A549 treated with RU486 at 1 μM for 4 hours (cell line): ENCODE results near the gene OCRL. TPM values are rescaled to one million over a fixed set of nuclear protein-coding genes. Genes with fewer than 3 reads are reported as not detected.

Experiments used
- total RNA-seq: library from RNA; stranded (reverse); fragments of 200-300 nt; extraction: Qiagen RNA extraction; gene quantifications from 5 replicates; pipeline ENCODE4 v1.2.3, GENCODE V29; 2022; ENCODE audit warnings: low read depth

The OCRL gene
- 16.4 to 25.6 TPM (median 23.4 TPM) in 5 replicates for total RNA-seq

GRCh38 chrX:129540068-129540653, at the start of gene OCRL:
TSS of gene OCRL (plus strand) at chrX:129540259. CDS start at chrX:129540440, 181 bp downstream.

GRCh38 chrX:129523079-129523911, 16.8 kb upstream of the OCRL start, which contains the start of gene SMARCA1:
TSS of gene SMARCA1 (minus strand) at chrX:129523490. CDS start at chrX:129523370, 120 bp downstream.

Other genes with a start within 250 kb of the OCRL start
- 26.9 to 59.2 TPM (median 46.6 TPM) in 5 replicates for gene SMARCA1, start 16.8 kb upstream of the OCRL start, total RNA-seq
- 0.73 to 1.2 TPM (median 0.89 TPM) in 5 replicates for gene APLN, start 114.7 kb downstream of the OCRL start, total RNA-seq
- gene XPNPEP2, start 198.7 kb downstream of the OCRL start, total RNA-seq = not detected in 5 replicates
- not detected in 5 replicates for gene SASH3, start 239.7 kb downstream of the OCRL start, total RNA-seq